Heart right ventricle (tissue), 16 donors: ENCODE results near the gene ZFX. TPM values are rescaled to one million over a fixed set of nuclear protein-coding genes. Genes with fewer than 3 reads are reported as not detected.

Experiments
- ATAC-seq, 8 donors: fragments of 200-7000 bp; cut with Tn5 transposase; one replicate each; pipeline ENCODE4 v1.9.1; 2020; ENCODE audit warnings: mild to moderate bottlenecking in 8 of 8, moderate library complexity in 8 of 8, moderate number of reproducible peaks in 1 of 8
- DNase-seq, 2 donors: peaks; one replicate each; pipeline ENCODE4 v3.0.0-alpha.2; 2020
- H3K27ac ChIP-seq, 10 donors: fragments of 200-600 bp; sonication (generic) in 2 of 10; one replicate each; pipeline versions ENCODE4 v1.5.0 to v1.8.0; 2020 to 2022; ENCODE audit warnings: mild to moderate bottlenecking in 3 of 10
- H3K27me3 ChIP-seq, 7 donors: fragments of 200-600 bp; one replicate each; pipeline ENCODE4 v1.8.0; 2021 to 2022; ENCODE audit warnings: mild to moderate bottlenecking in 2 of 7
- H3K36me3 ChIP-seq, 9 donors: fragments of 200-600 bp; sonication (generic) in 1 of 9; one replicate each; pipeline versions ENCODE4 v1.5.0 to v1.8.0; 2020 to 2022; ENCODE audit warnings: mild to moderate bottlenecking in 2 of 9
- H3K4me1 ChIP-seq, 9 donors: fragments of 200-600 bp; sonication (generic) in 1 of 9; one replicate each; pipeline versions ENCODE4 v1.5.0 to v1.8.0; 2020 to 2022; ENCODE audit warnings: mild to moderate bottlenecking in 4 of 9
- H3K4me3 ChIP-seq, 10 donors: fragments of 200-600 bp; sonication (generic) in 2 of 10; one replicate each; pipeline versions ENCODE4 v1.5.0 to v1.8.0; 2020 to 2022; ENCODE audit warnings: mild to moderate bottlenecking in 7 of 10, moderate library complexity in 2 of 10
- H3K9me3 ChIP-seq, 11 donors: fragments of 200-600 bp in 10 of 11; sonication (generic) in 2 of 11; one replicate each; pipeline versions ENCODE4 v1.5.0 to v1.8.0; 2013 to 2022; ENCODE audit warnings: mild to moderate bottlenecking in 2 of 11, control low read depth in 1 of 11, moderate library complexity in 1 of 11
- WGBS, 2 donors: extraction: QIAGEN DNeasy Blood & Tissue Kit; methylation state at CpG; one replicate each; pipeline ENCODE4 v1.1.7; 2013; ENCODE audit warnings: inconsistent platforms in 1 of 2; 5-methylcytosine and 5-hydroxymethylcytosine counted together
- intact Hi-C, 10 donors: fragments of 100-400 bp; cut with DNase I; formaldehyde crosslinking; loops; one replicate each; pipeline versions ENCODE4 v1.11.1 to v1.14.2; 2022
- polyA plus RNA-seq, 2 donors: library from polyadenylated mRNA; stranded (reverse); fragments of 200-250 nt; gene quantifications; one replicate each; pipeline ENCODE4 v1.2.3, GENCODE V29; 2013
- total RNA-seq, 10 donors: library from RNA; stranded (reverse); fragmentation: NEBNext Ultra II Directional in 3 of 10; extraction: Animal tissue kit (Norgen Biotek cat#: 25700) in 3 of 10; gene quantifications; one replicate each; pipeline versions ENCODE4 v1.2.1 to v1.2.4, GENCODE V29; 2021 to 2023
- TF ChIP-seq, protein P1 (sequence below), 9 donors: fragments of 200-600 bp; sonication (generic) in 2 of 9; IDR thresholded peaks; one replicate each; pipeline versions ENCODE4 v1.5.0 to v1.8.0; 2021 to 2022; ENCODE audit warnings: antibody characterized with exemption in 9 of 9, mild to moderate bottlenecking in 5 of 9, moderate library complexity in 1 of 9
- donor health status: Arrhythmogenic right ventricular cardiomyopathy.
- donor health status: ischemic (EF 13 %, LVEDD 7.1; RV severe dilation, severe dysfunction).
- donor health status: healthy with polysubstance abuse.
- donor health status: DM: no; HTN: yes; CAD: no.
- donor health status: DM: no; HTN: no; CAD: no.
- donor health status: ischemic (EF 25% LVEDD 6.9; RV normal size, moderate dysfunction).
- donor health status: ischemic (EF 25% LVEDD 5.7; RV mildly dilated, moderate dysfunction).
- donor health status: healthy.
- donor health status: DM: yes; HTN: yes; CAD: no.
- donor health status: Ischemic cardiomyopathy.
- donor health status: ischemic (EF 35%, LVEDD 5.7; RV mildly dilated, moderate dysfunction).
- donor health status: nonischemic (EF 11% LVEDD 7.7; RV severe dilation, severe dysfunction).
- donor health status: DM: yes; HTN: yes; CAD: no.
- donor health status: PGD.
- donor health status: ischemic (EF 29% LVEDD 5.4; RV normal size, mild dysfunction).
- donor health status: nonischemic (EF 23%, LVEDD 6.1; RV moderate dilation, normal function).

ZFX gene
- total and polyA plus RNA-seq, 12 donors = 3.2 to 57.6 (median 37.1) TPM

DNA sequence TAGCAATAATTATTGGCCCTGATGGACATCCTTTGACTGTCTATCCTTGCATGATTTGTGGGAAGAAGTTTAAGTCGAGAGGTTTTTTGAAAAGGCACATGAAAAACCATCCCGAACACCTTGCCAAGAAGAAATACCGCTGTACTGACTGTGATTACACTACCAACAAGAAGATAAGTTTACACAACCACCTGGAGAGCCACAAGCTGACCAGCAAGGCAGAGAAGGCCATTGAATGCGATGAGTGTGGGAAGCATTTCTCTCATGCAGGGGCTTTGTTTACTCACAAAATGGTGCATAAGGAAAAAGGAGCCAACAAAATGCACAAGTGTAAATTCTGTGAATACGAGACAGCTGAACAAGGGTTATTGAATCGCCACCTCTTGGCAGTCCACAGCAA is 60.7 kb downstream of the ZFX start:
- no peak overlapping the region for H3K27ac ChIP-seq
- H3K9me3 ChIP-seq = no peaks in the 10 kb centered on the region
- DNase-seq (no peak), ATAC-seq (no peak)
- peaks cover 0 to 80% (median 14%) of the 10 kb centered on the region in 9 donors for H3K36me3 ChIP-seq
- intact Hi-C loops = no loop called here
- no peaks in the 10 kb centered on the region for H3K27me3 ChIP-seq
- 88 to 94% methylated on average over 6 of the region's 6 CpGs for WGBS, 2 donors
- peaks cover 0 to 6% (median 0%) of the 10 kb centered on the region in 9 donors for H3K4me1 ChIP-seq
- no peak overlapping the region for H3K4me3 ChIP-seq
- TF ChIP-seq, protein P1, sequence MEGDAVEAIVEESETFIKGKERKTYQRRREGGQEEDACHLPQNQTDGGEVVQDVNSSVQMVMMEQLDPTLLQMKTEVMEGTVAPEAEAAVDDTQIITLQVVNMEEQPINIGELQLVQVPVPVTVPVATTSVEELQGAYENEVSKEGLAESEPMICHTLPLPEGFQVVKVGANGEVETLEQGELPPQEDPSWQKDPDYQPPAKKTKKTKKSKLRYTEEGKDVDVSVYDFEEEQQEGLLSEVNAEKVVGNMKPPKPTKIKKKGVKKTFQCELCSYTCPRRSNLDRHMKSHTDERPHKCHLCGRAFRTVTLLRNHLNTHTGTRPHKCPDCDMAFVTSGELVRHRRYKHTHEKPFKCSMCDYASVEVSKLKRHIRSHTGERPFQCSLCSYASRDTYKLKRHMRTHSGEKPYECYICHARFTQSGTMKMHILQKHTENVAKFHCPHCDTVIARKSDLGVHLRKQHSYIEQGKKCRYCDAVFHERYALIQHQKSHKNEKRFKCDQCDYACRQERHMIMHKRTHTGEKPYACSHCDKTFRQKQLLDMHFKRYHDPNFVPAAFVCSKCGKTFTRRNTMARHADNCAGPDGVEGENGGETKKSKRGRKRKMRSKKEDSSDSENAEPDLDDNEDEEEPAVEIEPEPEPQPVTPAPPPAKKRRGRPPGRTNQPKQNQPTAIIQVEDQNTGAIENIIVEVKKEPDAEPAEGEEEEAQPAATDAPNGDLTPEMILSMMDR (IDR thresholded peaks at IDR 0.05) = no peak

DNA sequence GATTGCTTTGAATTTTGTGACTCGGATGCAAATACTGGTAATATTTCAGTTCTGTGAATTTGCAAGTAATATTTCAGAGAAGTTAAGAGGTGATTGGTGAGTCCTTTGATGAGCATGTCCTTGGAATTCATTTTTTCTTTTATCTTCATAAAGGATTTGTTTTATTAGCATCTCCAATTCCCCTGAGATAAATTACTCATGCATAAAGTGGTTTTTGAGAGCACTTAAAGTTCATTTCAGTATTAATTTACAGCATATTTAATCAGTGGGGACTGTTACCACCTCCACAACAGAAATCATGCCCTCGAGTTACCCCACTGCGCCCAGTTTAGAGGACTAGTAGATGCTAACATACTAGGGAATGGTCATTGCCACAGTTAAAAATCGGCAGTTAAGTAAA is 65.0 kb downstream of the ZFX start:
- H3K4me1 ChIP-seq = no peaks in the 10 kb centered on the region
- no peak for DNase-seq
- intact Hi-C loops = no loop called here
- ATAC-seq = no peak
- WGBS, 2 donors = 94% methylated on average over 4 of the region's 4 CpGs
- H3K27me3 ChIP-seq = no peaks in the 10 kb centered on the region
- no peak overlapping the region for H3K4me3 ChIP-seq
- no peaks in the 10 kb centered on the region for H3K9me3 ChIP-seq
- peaks cover 0 to 55% (median 14%) of the 10 kb centered on the region in 9 donors for H3K36me3 ChIP-seq
- no peak overlapping the region for H3K27ac ChIP-seq
- TF ChIP-seq, protein P1 (IDR thresholded peaks at IDR 0.05) = no peak

DNA sequence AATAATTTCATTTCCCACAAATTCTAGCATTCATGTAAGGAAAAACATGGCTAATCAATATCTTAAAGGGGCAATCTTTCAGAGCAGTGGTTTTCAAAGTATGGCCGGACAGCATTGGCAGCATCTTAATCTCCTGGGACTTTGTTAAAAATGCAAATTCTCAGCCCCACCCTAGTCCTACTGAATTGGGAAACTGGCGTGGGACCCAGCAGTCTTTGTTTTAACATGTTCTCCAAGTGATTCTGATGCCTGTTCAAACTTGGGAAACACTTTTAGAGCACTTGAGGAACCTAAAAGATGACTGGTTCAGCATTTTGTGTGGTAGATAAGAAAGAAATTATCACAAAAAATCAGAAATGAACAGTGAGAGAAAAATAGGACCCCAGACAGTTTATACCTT is 65.7 kb downstream of the ZFX start:
- ATAC-seq (no peak), DNase-seq (no peak)
- Histone ChIP-seq H3K27me3 (no peaks in the 10 kb centered on the region), H3K27ac (no peak overlapping the region), H3K4me1 (no peaks in the 10 kb centered on the region), H3K4me3 (no peak overlapping the region), H3K36me3 (peaks cover 0 to 48% (median 10%) of the 10 kb centered on the region in 9 donors), H3K9me3 (no peaks in the 10 kb centered on the region)
- TF ChIP-seq, protein P1 (IDR thresholded peaks at IDR 0.05) = no peak
- WGBS, 2 donors = 60 to 65% methylated on average over 2 of the region's 2 CpGs
- intact Hi-C loops = no loop called here

DNA sequence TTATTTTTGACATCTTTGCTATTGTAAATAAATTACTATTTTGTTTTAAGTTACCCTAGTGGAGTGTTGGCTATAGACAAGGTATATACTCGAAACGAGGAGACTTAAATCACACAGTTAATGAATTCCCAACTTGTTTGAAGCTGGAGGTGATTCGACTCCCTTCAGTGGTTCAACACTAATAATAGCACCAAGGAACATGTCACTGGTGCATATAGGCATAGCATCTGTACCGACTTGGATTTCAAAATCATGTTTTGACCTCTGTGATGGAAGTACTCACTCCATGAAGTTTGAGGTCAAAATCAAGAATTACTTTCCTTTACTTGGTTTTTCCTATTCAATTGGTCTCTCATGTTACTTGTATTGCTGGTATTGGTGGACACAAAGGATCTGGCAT is 66.5 kb downstream of the ZFX start:
- DNase-seq (no peak), ATAC-seq (no peak)
- TF ChIP-seq, protein P1 (IDR thresholded peaks at IDR 0.05) = no peak
- intact Hi-C loops = no loop called here
- H3K27ac ChIP-seq = no peak overlapping the region
- H3K36me3 ChIP-seq = peaks cover 0 to 40% (median 2%) of the 10 kb centered on the region in 9 donors
- no peaks in the 10 kb centered on the region for H3K27me3 ChIP-seq
- no peaks in the 10 kb centered on the region for H3K4me1 ChIP-seq
- H3K4me3 ChIP-seq = no peak overlapping the region
- no peaks in the 10 kb centered on the region for H3K9me3 ChIP-seq
- 87% methylated on average over 4 of the region's 4 CpGs for WGBS, 2 donors
